Activated CD4-positive, alpha-beta memory T cell treated with anti-CD3 and anti-CD28 coated beads, Interleukin-2, amount 10 ng/mL, durations not matched to agents 7 days and 5 days (primary cell): ENCODE results near the gene EDIL3. TPM values are rescaled to one million over a fixed set of nuclear protein-coding genes. Genes with fewer than 3 reads are reported as not detected.
"Not testable (repeated sequence)": the region's sequence is repeated elsewhere in the genome, so short reads cannot be mapped to it uniquely, and the experiment has no call there.

Experiments used
- CTCF ChIA-PET: fragments of 350-600 bp; sonication (Branson Sonifier 250); formaldehyde crosslinking; loops from one replicate; lab custom pipeline; 2021; ENCODE audit warnings: antibody characterized with exemption, inconsistent platforms; lab: Charles Lee
- POLR2A ChIA-PET: fragments of 350-600 bp; sonication (Branson Sonifier 250); formaldehyde crosslinking; loops from one replicate; lab custom pipeline; 2021; ENCODE audit warnings: antibody characterized with exemption; lab: Charles Lee
- DNase-seq: peaks from one replicate; pipeline ENCODE4 v3.0.0-alpha.2; 2020
- H3K27ac Mint-ChIP-seq: one replicate; pipeline ENCODE4 v1.8.0; 2021; ENCODE audit warnings: mild to moderate bottlenecking, mixed read lengths
- H3K27me3 Mint-ChIP-seq: one replicate; pipeline ENCODE4 v1.8.0; 2021; ENCODE audit warnings: mixed read lengths
- H3K36me3 Mint-ChIP-seq: one replicate; pipeline ENCODE4 v1.8.0; 2021; ENCODE audit warnings: low read depth, mixed read lengths
- H3K4me1 Mint-ChIP-seq: one replicate; pipeline ENCODE4 v1.8.0; 2021; ENCODE audit warnings: mixed read lengths
- H3K4me3 Mint-ChIP-seq: one replicate; pipeline ENCODE4 v1.8.0; 2021; ENCODE audit warnings: mild to moderate bottlenecking, mixed read lengths
- H3K9me3 Mint-ChIP-seq: one replicate; pipeline ENCODE4 v1.8.0; 2021; ENCODE audit warnings: mixed read lengths
- total RNA-seq, 2 experiments: library from RNA; stranded (reverse); gene quantifications; one replicate each; pipeline ENCODE4 v1.2.3, GENCODE V29; 2021

EDIL3 gene
- total RNA-seq, 2 experiments from 2014 or later: not detected

GRCh38 chr5:84306601-84307000 lies 78.1 kb downstream of the EDIL3 start:
- ChIA-PET CTCF (no interaction called here), POLR2A (no interaction called here)
- H3K4me1 Mint-ChIP-seq: no peaks in the 10 kb centered on the region
- H3K9me3 Mint-ChIP-seq: no peaks in the 10 kb centered on the region
- H3K27ac Mint-ChIP-seq: no peak overlapping the region
- H3K4me3 Mint-ChIP-seq: no peak overlapping the region
- H3K27me3 Mint-ChIP-seq: no peaks in the 10 kb centered on the region
- no peak for DNase-seq
- H3K36me3 Mint-ChIP-seq: no peaks in the 10 kb centered on the region

- no peaks in the 10 kb centered on the region for H3K27me3 Mint-ChIP-seq
- no peaks in the 10 kb centered on the region for H3K36me3 Mint-ChIP-seq
- no peaks in the 10 kb centered on the region for H3K4me1 Mint-ChIP-seq
- POLR2A ChIA-PET: no interaction called here
- CTCF ChIA-PET: no interaction called here
- H3K9me3 Mint-ChIP-seq: no peaks in the 10 kb centered on the region
- no peak overlapping the region for H3K4me3 Mint-ChIP-seq
- no peak for DNase-seq
- no peak overlapping the region for H3K27ac Mint-ChIP-seq
Observed at GRCh38 chr5:84304599-84304998, 80.1 kb downstream of the EDIL3 start.

GRCh38 chr5:84303315-84303714 lies 81.4 kb downstream of the EDIL3 start:
- H3K36me3 Mint-ChIP-seq: no peaks in the 10 kb centered on the region
- no peaks in the 10 kb centered on the region for H3K4me1 Mint-ChIP-seq
- no peak overlapping the region for H3K4me3 Mint-ChIP-seq
- H3K9me3 Mint-ChIP-seq: no peaks in the 10 kb centered on the region
- H3K27me3 Mint-ChIP-seq: no peaks in the 10 kb centered on the region
- H3K27ac Mint-ChIP-seq: no peak overlapping the region
- DNase-seq: no peak
- CTCF ChIA-PET: no interaction called here
- POLR2A ChIA-PET: no interaction called here

- ChIA-PET CTCF (no interaction called here), POLR2A (no interaction called here)
- Mint-ChIP-seq H3K27me3 (no peaks in the 10 kb centered on the region), H3K4me3 (no peak overlapping the region), H3K4me1 (no peaks in the 10 kb centered on the region), H3K27ac (no peak overlapping the region), H3K9me3 (no peaks in the 10 kb centered on the region), H3K36me3 (no peaks in the 10 kb centered on the region)
- no peak for DNase-seq
Observed at GRCh38 chr5:84301535-84301934, 83.1 kb downstream of the EDIL3 start.

DNA sequence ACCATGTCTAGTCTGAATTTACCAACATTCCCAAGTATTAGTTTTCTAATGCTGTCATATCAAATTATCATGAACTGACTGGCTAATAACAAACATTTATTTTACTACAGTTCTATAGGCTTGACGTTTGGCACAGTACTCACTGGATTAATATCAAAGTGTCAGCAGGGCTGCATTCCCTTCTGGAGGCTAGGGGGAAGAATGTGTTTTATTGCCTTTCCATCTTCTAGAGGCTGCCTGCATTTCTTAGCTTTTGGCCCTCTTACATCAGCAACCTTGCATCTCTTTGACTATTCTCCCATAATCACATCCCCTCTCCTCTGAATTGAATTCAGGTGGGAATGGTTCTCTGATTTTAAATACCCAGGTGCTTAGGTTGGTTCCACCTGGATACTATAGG lies 84.7 kb downstream of the EDIL3 start:
- H3K4me1 Mint-ChIP-seq: no peaks in the 10 kb centered on the region
- H3K27ac Mint-ChIP-seq: no peak overlapping the region
- ChIA-PET POLR2A (no interaction called here), CTCF (no interaction called here)
- no peak overlapping the region for H3K4me3 Mint-ChIP-seq
- H3K36me3 Mint-ChIP-seq: no peaks in the 10 kb centered on the region
- H3K9me3 Mint-ChIP-seq: no peaks in the 10 kb centered on the region
- H3K27me3 Mint-ChIP-seq: no peaks in the 10 kb centered on the region
- DNase-seq: no peak

DNA sequence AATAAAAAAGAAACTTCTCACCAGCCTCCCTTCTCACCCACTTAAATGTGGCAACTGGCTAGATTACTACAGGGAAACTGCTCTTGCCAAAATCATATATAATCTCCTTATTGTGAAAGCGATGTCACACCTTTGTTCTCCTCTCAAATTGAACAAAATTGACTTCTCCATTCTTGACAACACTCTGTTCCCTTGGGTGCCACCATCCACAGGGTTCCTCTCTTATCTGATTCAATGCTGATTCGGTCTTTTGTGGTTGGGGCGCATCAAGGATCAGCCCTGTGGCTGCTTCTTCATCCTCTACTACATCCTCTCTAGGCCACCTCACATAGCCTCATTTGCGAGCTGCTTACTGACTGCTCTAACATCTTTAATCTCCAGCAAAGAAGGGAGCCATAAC lies 86.1 kb downstream of the EDIL3 start:
- H3K27ac Mint-ChIP-seq: no peak overlapping the region
- H3K9me3 Mint-ChIP-seq: no peaks in the 10 kb centered on the region
- no peaks in the 10 kb centered on the region for H3K27me3 Mint-ChIP-seq
- no peaks in the 10 kb centered on the region for H3K36me3 Mint-ChIP-seq
- DNase-seq: no peak
- POLR2A ChIA-PET: no interaction called here
- no peak overlapping the region for H3K4me3 Mint-ChIP-seq
- CTCF ChIA-PET: no interaction called here
- H3K4me1 Mint-ChIP-seq: no peaks in the 10 kb centered on the region

GRCh38 chr5:84297641-84298040 lies 87.0 kb downstream of the EDIL3 start:
- H3K27me3 Mint-ChIP-seq, H3K27ac Mint-ChIP-seq, H3K4me1 Mint-ChIP-seq, DNase-seq, H3K36me3 Mint-ChIP-seq, POLR2A ChIA-PET, H3K9me3 Mint-ChIP-seq, CTCF ChIA-PET, H3K4me3 Mint-ChIP-seq: not testable (repeated sequence)

DNA sequence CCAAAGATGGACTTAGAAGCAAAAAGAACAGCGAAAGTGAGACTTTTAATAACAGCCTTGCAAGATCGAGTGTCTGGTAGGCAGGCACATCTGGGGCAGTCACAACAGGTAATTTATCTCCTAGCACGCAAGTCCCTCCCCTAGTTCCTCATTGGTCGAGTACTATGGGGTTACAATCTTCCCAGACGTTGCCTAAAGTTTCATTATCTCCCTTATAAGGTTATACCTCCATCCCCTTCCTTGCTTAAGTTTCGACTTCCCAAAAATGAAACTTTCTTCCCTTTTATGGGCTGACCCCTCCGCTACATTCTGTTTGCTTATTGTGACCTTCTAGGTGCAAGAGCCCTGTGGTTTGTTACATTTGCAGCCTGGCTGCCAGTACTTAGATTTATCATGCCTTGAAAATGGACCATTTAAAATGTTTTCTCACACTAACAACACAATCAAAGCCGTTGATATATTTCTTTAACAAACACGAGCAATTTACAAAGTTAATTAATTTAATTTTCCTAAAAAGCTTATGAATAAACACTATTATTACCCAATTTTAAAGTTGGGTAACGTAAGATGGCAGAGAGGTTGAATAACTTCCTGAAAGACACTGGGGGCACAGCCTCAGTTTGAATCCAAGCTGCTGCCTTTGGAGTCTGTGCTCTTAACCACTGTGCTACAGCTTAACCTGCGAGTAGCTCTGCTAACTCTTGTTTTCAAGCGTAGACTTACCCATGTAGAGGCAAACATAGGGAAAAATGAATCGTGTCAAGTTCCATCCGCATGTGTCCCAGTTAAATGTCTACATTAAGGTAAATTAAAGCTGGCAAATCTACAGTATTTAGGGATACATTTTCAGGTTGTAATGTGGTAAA lies 91.7 kb downstream of the EDIL3 start:
- Mint-ChIP-seq H3K27ac (no peak overlapping the region), H3K4me1 (no peaks in the 10 kb centered on the region), H3K27me3 (no peaks in the 10 kb centered on the region), H3K4me3 (no peak overlapping the region), H3K9me3 (peaks cover 3% of the 10 kb centered on the region), H3K36me3 (no peaks in the 10 kb centered on the region)
- DNase-seq: no peak
- ChIA-PET CTCF (no interaction called here), POLR2A (no interaction called here)

GRCh38 chr5:84292000-84292642 lies 92.6 kb downstream of the EDIL3 start:
- POLR2A ChIA-PET: no interaction called here
- CTCF ChIA-PET: no interaction called here
- Mint-ChIP-seq H3K4me3 (no peak overlapping the region), H3K27ac (no peak overlapping the region), H3K27me3 (no peaks in the 10 kb centered on the region), H3K4me1 (no peaks in the 10 kb centered on the region), H3K36me3 (no peaks in the 10 kb centered on the region), H3K9me3 (peaks cover 3% of the 10 kb centered on the region)
- no peak for DNase-seq

DNA sequence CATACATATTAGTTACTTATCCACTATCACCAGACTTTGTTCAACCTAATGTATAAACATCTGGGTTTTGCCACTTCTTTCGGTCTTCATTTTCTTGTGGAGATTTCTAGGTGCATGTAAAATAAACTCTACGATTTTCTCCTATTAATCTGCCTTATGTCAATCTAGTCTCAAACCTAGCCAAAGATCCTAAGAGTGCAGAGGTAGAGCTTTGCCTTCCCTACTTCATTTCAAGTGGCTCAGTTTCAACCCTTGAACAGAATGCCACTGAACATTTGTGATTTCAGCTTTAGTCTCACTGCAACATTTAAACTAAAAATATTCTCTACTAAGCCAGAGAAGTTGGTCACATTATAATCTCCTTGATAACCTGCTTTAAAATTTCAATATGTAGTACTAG lies 94.0 kb downstream of the EDIL3 start:
- DNase-seq: no peak
- Mint-ChIP-seq H3K36me3 (no peaks in the 10 kb centered on the region), H3K27ac (no peak overlapping the region), H3K4me1 (no peaks in the 10 kb centered on the region), H3K27me3 (no peaks in the 10 kb centered on the region), H3K9me3 (peaks cover 3% of the 10 kb centered on the region), H3K4me3 (no peak overlapping the region)
- POLR2A ChIA-PET: no interaction called here
- CTCF ChIA-PET: no interaction called here

DNA sequence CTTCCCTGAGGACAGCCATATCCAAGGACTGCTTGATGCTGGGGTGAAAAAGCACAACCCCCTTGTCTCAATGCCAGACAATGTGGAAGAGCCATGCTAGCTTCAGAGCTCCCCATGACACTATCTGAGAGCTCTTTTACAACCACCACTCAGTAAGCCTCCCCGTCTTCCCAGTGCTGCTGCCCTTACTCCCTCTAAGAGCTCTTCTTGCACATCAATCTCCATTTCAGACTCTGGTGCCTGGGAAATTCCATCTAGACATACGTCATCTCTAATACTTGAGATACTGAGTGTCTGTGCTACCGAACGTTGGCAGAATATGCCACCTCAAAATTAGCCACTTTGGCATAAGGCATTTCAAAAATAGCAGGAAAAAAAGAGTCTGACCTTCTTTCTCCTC lies 94.5 kb downstream of the EDIL3 start:
- Mint-ChIP-seq H3K36me3 (no peaks in the 10 kb centered on the region), H3K9me3 (peaks cover 3% of the 10 kb centered on the region), H3K4me3 (no peak overlapping the region), H3K27me3 (no peaks in the 10 kb centered on the region), H3K4me1 (no peaks in the 10 kb centered on the region), H3K27ac (no peak overlapping the region)
- no peak for DNase-seq
- ChIA-PET POLR2A (no interaction called here), CTCF (no interaction called here)

- DNase-seq: no peak
- H3K27ac Mint-ChIP-seq: no peak overlapping the region
- no peaks in the 10 kb centered on the region for H3K36me3 Mint-ChIP-seq
- no peaks in the 10 kb centered on the region for H3K27me3 Mint-ChIP-seq
- peaks cover 2% of the 10 kb centered on the region for H3K9me3 Mint-ChIP-seq
- ChIA-PET CTCF (no interaction called here), POLR2A (no interaction called here)
- no peak overlapping the region for H3K4me3 Mint-ChIP-seq
- H3K4me1 Mint-ChIP-seq: no peaks in the 10 kb centered on the region
Observed at GRCh38 chr5:84287951-84288350, 96.7 kb downstream of the EDIL3 start.

DNA sequence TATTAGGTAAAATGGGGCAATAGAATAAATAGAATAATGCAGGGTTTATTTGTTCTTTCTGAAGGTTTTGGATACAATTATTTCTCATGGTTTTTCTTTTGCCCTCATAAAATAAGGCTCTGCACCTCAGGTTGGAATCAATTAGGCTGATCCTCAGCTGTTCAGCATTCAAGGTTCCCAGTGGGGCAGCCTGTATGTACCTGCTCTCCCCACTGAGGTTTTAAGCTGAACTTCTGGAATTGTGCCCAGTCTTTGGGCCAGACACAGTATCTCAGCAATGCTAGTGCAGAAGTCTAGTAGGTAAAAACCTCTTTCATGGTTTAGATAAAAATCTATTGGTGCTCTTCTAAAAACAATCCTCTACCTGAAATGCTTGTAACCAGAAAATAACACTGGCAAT lies 98.0 kb downstream of the EDIL3 start:
- CTCF ChIA-PET: no interaction called here
- no peaks in the 10 kb centered on the region for H3K9me3 Mint-ChIP-seq
- no peak overlapping the region for H3K4me3 Mint-ChIP-seq
- no peak for DNase-seq
- POLR2A ChIA-PET: no interaction called here
- no peaks in the 10 kb centered on the region for H3K4me1 Mint-ChIP-seq
- H3K27ac Mint-ChIP-seq: no peak overlapping the region
- H3K36me3 Mint-ChIP-seq: no peaks in the 10 kb centered on the region
- no peaks in the 10 kb centered on the region for H3K27me3 Mint-ChIP-seq
